GM18511 (cell line): ENCODE measurements around the gene ATXN7L1.

Source experiments
- ATAC-seq: cut with Tn5 transposase; IDR thresholded peaks from one replicate; pipeline ENCODE4 v1.9.1; 2021; ENCODE audit warnings: mild to moderate bottlenecking, moderate library complexity; ENCODE audit not compliant: unreplicated experiment

ATXN7L1 gene

GRCh38 chr7:105876091-105876963 lies at the start of gene ATXN7L1:
TSS of gene ATXN7L1 (minus strand) at chr7:105876599. CDS start at chr7:105876558, 41 bp downstream.
- peak; percentile 93 for ATAC-seq

- no peak for ATAC-seq
Measured at GRCh38 chr7:105926131-105926530, 49.7 kb upstream of the ATXN7L1 start.

DNA sequence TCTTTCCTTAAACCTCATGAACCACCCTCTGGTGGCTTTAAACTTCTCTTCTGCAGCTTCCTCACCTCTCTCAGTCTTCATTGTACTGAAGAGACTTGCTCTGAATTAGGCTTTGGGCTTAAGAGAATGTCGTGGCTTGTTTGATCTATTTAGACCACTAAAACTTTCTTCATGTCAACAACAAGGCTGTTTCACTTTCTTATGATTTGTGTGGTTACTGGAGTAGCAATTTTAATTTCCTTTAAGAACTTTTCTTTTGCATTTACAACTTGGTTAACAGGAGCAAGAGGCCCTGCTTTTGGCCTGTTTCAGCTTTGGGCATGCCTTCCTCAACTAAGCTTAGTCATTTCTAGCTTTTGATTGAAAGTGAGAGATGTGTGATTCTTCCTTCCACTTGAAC lies 48.5 kb upstream of the ATXN7L1 start:
- peak; percentile 66 for ATAC-seq

DNA sequence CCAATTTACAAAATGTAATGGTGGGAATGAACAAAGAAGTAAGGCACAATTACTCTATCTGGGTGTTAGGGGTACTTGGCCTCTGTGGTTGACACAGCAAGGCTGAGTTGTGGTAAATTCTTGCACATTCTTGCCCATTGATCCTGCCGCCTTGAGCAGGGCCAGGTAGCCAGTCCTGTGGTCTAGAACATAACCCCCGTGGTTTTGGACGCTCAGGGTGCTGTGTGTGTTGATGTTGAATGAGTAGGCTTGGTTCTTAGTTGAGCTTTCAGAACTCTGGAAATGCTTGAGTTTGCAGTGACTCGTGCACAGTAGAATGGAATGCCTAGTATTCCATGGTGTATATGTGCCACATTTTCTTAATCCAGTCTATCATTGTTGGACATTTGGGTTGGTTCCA lies 44.4 kb upstream of the ATXN7L1 start:
- no peak for ATAC-seq

DNA sequence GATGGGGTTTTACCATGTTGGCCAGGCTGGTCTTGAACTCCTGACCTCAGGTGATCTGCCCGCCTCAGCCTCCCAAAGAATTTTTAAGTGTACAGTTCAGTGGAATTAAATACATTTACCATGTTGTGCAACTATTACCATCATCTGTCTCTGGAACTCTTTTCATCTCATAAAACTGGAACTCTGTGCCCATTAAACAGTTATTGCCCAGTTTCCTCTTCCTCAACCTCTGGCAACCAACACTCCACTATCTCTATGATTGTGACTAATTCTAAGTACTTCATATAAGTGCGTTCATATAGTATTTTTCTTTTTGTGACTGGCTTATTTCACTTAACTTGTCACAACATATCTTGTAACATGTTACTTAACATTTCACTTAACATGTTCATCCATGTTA lies 41.3 kb upstream of the ATXN7L1 start:
- no peak for ATAC-seq

DNA sequence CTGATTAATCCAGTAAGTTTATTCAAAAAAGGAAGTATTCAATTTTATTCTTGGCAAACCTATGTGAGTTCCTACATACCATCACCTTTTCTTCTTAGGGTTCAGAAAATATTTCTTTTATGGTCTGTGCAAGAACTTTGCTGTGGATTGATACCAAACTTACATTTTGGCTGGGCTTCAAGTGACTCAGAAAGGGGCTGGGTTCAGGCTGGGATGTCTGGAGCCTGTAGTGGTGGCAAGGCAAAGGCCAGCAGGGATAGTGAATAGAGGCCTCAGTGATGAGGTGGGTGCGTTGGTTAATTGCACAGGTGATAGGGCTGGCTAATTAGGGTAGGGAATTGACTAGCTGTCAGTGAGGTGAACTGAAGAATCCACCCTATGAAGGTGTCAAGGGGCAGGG lies 40.2 kb upstream of the ATXN7L1 start:
- no peak for ATAC-seq

DNA sequence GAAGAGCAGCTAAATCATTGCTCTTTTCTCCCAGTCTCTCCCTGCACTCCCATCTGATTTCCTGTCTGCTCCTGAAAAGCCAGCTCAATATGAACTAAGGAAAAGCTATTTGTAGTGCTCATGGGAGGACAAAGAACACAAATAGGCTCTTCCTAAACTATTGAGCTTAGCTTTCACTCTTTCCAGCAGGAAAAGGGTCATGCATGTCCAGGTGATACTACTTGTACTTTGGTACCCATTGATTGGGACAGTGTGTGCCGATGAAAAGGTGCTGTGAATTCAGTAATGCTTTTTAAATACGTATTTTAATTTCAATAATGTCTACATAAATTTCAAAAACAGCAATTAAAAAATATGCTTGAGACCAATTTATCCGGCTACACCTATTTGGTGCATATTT lies 37.5 kb upstream of the ATXN7L1 start:
- no peak for ATAC-seq

GRCh38 chr7:105911961-105912575 lies 35.7 kb upstream of the ATXN7L1 start:
- ATAC-seq = no peak

- ATAC-seq = no peak
Measured at GRCh38 chr7:105910172-105910571, 33.8 kb upstream of the ATXN7L1 start.

- ATAC-seq = no peak
Measured at GRCh38 chr7:105909742-105910141, 33.3 kb upstream of the ATXN7L1 start.

- no peak for ATAC-seq
Measured at GRCh38 chr7:105907129-105907846, 30.9 kb upstream of the ATXN7L1 start.

DNA sequence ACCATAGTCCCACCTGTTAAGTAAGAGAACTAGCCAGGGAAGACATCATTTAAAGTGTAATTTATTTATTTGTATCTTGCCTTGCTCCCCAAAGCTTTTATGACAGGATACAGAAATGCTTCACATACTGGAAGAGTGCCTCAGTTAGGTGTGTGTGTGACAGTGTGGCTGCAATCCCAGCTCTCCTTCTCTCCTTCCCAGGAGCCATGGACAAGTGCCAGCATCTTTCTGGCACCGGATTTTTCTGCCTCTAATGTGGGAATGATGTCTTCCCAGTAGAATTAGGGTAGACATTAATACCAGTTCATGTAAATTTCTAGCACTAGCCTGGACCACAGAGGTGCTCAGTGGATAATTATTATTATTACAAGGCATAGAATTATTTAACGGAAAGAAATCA lies 30.3 kb upstream of the ATXN7L1 start:
- ATAC-seq = no peak

GRCh38 chr7:105905910-105906568 lies 29.6 kb upstream of the ATXN7L1 start:
- ATAC-seq = no peak

DNA sequence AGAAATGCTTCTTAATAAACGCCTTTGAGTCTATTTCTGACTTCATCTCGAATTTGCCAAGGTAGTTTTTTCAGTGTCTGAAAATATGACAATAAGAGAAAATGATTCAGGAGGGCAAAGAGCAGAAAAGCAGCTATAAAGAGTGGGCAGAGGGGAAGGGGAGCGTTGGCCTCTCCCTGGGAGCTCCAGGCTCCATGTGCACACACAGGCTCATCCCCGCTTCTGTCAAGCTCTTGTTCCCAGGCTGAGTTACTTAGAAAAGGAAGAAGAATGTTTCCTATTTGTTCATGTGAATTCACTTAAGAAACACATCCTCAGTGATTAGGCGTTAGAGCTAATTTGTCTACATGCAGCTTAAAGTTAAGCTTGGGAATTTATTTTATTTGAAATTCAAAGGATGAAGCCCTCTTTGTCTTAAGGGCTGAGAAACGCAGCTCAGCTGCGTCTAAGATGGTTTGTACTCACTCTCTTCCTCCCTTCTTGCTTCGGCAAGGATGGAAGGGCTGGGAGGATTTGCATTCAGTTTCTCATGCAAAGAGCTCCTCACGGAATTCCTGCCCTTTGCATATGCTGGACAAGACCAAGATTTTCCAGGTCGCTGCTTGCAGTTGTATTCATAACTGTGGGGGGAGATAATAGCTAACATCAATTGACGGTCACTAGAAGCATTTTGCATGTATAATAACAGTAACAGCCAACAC lies 29.0 kb upstream of the ATXN7L1 start:
- ATAC-seq = no peak

DNA sequence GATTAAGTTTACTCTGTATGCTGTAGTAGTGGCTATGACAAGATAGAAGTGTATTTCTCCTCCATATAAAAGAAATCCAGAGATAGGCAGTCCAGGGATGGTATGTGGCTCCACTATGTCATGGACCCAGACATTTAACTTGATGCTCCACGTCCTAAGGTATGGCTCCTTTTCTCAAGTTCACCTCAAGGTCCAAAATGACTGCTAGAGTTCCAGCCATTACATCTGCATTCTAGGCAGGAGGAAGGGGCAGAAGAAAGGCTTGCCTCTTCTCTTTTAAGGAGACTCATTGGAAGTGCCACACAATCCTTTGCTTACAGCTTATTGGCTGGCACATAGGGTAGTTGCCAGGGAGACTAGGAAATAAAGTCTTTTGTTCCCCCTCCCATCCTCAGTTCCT lies 27.7 kb upstream of the ATXN7L1 start:
- ATAC-seq = no peak

DNA sequence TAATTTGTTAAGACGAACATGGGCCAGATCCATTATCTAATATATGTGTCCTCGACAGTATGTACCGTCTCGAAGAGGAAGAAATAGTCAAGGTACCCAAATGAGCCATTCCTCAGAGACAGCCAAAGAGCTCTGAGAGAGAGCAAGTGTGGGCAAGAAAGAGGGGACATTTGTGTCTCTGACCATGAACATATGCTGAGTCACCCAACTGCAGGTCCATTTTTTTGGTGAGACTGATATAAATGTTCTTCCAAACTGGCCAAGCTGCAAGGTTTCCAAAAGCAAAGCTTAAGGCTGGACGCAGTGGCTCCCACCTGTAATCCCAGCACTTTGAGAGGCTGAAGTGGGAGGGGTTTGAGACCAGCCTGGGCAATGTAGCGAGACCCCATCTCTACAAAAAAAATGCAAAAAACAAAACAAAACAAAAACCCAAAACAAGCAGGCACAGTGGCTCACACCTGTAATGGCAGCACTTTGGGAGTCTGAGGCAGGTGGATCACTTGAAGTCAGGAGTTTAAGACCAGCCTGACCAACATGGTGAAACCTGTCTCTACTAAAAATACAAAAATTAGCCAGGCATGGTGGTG lies 26.0 kb upstream of the ATXN7L1 start:
- no peak for ATAC-seq

GRCh38 chr7:105897999-105898398 lies 21.6 kb upstream of the ATXN7L1 start:
- no peak for ATAC-seq

DNA sequence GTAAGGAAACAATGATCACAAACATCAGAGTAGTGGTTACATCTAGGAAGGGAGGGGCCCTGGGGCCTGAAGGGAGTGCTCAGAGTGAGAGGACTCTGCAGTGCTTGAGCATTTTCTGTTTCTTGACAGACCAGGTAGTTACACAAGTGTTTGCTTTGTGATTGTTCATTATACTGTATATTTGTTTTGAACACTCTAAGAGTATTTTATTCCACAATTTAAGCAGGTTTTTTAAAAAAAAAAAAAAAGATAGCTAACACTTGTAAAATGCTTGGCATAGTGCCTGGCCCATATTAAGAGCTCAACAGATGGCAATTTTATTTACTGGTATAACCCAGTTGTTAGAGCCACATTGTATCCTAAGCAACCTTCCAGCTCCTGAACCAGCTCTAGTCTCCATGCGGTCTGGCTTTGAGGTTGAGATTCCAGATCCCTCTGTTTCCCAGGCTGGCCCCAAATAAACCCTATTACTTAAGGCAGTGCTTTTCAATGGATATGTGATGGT lies 20.1 kb upstream of the ATXN7L1 start:
- no peak for ATAC-seq

GRCh38 chr7:105894131-105894530 lies 17.7 kb upstream of the ATXN7L1 start:
- no peak for ATAC-seq

- no peak for ATAC-seq
Measured at GRCh38 chr7:105892387-105892786, 16.0 kb upstream of the ATXN7L1 start.
